ENCODE results near the gene C12orf76.
"Not testable (repeated sequence)": the region's sequence is repeated elsewhere in the genome, so short reads cannot be mapped to it uniquely, and the experiment has no call there.

The C12orf76 gene

DNA sequence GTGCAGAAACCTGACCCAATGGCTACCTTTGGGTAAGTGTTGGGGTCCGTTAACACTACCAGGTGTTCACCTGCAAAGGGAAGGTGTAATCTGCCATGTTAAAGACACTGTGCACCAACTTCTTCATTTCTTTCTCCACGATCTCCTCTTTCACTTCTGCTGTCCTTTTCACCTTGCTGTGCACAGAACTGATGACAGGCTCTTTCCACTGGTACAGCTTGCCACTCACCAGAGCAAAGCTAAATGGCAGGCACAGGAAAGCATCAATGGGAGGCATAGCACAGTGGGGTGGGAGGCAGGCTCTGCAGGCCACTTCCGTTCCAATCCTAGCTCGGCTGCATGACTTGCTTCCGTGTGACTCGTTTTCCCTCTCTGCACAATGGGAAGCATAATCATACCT lies 2.6 kb upstream of the C12orf76 start:
- TF ChIP-seq, protein P1, sequence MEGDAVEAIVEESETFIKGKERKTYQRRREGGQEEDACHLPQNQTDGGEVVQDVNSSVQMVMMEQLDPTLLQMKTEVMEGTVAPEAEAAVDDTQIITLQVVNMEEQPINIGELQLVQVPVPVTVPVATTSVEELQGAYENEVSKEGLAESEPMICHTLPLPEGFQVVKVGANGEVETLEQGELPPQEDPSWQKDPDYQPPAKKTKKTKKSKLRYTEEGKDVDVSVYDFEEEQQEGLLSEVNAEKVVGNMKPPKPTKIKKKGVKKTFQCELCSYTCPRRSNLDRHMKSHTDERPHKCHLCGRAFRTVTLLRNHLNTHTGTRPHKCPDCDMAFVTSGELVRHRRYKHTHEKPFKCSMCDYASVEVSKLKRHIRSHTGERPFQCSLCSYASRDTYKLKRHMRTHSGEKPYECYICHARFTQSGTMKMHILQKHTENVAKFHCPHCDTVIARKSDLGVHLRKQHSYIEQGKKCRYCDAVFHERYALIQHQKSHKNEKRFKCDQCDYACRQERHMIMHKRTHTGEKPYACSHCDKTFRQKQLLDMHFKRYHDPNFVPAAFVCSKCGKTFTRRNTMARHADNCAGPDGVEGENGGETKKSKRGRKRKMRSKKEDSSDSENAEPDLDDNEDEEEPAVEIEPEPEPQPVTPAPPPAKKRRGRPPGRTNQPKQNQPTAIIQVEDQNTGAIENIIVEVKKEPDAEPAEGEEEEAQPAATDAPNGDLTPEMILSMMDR (IDR thresholded peaks at IDR 0.05; ENCODE audit: low read length) = no peak
- no peak for TF ChIP-seq EZH2phosphoT487 (IDR thresholded peaks at IDR 0.05; ENCODE audit: low read length)
- no peak for TF ChIP-seq EZH2 (optimal IDR thresholded peaks at IDR 0.05; ENCODE audit: low read depth, low read length)
- DNase-seq = no peak
- H3K36me3 ChIP-seq (replicated peaks; ENCODE audit: insufficient read depth, low read length) = no peaks in the 10 kb centered on the region
- no peak overlapping the region for H2AFZ ChIP-seq (ENCODE audit: low read length)
- H3F3A ChIP-seq (ENCODE audit: insufficient read depth, low read length) = no peaks in the 10 kb centered on the region; the same call in 1 of the 2 replicates
- H3K9me3 ChIP-seq (replicated peaks; ENCODE audit: insufficient read depth, low read length) = no peaks in the 10 kb centered on the region
- no peaks in the 10 kb centered on the region for H3K9me2 ChIP-seq (replicated peaks; ENCODE audit: insufficient read depth, low read length)
- H3K4me2 ChIP-seq (ENCODE audit: low read depth, low read length) = no peak overlapping the region
- H4K20me1 ChIP-seq (ENCODE audit: insufficient read depth, low read length) = no peaks in the 10 kb centered on the region
- H3K27ac ChIP-seq (ENCODE audit: low read length) = no peak overlapping the region
- no peaks in the 10 kb centered on the region for H3K27me3 ChIP-seq (replicated peaks; ENCODE audit: insufficient read depth, low read length)
- peaks cover 20% of the 10 kb centered on the region for H3K79me2 ChIP-seq (ENCODE audit: low read length)
- no peaks in the 10 kb centered on the region; the same call in 1 of the 2 replicates for H3K4me1 ChIP-seq (ENCODE audit: low read length)
- H3K4me3 ChIP-seq (ENCODE audit: low read length) = no peak overlapping the region
- H3K9ac ChIP-seq (ENCODE audit: low read length) = no peak overlapping the region

DNA sequence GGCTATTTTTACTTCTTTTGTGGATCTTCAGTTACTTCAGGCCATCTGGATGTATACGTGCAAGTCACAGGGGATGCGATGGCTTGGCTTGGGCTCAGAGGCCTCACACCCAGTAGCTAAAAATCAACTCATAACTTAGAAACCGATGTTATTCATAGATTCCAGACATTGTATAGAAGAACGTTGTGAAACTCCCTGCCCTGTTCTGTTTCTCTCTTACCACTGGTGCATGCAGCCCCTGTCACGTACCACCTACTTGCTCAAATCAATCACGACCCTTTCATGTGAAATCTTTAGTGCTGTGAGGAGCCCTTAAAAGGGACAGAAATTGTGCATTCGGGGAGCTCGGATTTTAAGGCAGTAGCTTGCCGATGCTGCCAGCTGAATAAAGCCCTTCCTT lies 1.3 kb upstream of the C12orf76 start:
- not testable (repeated sequence) for H3K4me3 ChIP-seq (ENCODE audit: low read length); H2AFZ ChIP-seq (ENCODE audit: low read length); DNase-seq; H3K36me3 ChIP-seq (replicated peaks; ENCODE audit: insufficient read depth, low read length); H3K4me2 ChIP-seq (ENCODE audit: low read depth, low read length); H3F3A ChIP-seq (ENCODE audit: insufficient read depth, low read length); H3K9me2 ChIP-seq (replicated peaks; ENCODE audit: insufficient read depth, low read length); H3K4me1 ChIP-seq (ENCODE audit: low read length); H3K9ac ChIP-seq (ENCODE audit: low read length); H3K27me3 ChIP-seq (replicated peaks; ENCODE audit: insufficient read depth, low read length); H4K20me1 ChIP-seq (ENCODE audit: insufficient read depth, low read length); H3K9me3 ChIP-seq (replicated peaks; ENCODE audit: insufficient read depth, low read length)
- Histone ChIP-seq H3K79me2 (ENCODE audit: low read length) (peaks cover 20% of the 10 kb centered on the region), H3K27ac (ENCODE audit: low read length) (peak overlapping the region; percentile 91; the same call in 1 of the 2 replicates)

DNA sequence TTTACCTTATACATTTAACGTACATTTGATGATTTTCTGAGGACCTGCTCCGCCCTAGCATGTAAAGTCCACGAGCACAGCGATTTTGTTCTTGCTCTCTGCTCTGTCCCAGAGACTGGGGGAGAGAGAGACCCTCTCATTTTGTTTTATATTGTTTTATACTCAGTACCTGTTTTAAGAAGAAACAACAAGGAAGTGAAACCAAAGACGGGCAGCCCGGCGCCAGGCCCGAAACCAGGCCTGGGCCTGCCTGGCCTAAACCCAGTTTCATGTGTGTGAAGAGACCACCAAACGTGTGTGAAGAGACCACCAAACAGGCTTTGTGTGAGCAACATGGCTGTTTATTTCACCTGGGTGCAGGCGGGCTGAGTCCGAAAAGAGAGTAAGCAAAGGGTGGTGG lies 712 bp upstream of the C12orf76 start:
- Histone ChIP-seq H3K4me3 (ENCODE audit: low read length) (peak overlapping the region; percentile 78), H3K4me2 (ENCODE audit: low read depth, low read length) (peak overlapping the region; percentile 83), H3K9ac (ENCODE audit: low read length) (peak overlapping the region; percentile 71), H3K79me2 (ENCODE audit: low read length) (peaks cover 20% of the 10 kb centered on the region), H3K27ac (ENCODE audit: low read length) (peak overlapping the region; percentile 91), H2AFZ (ENCODE audit: low read length) (peak overlapping the region; percentile 80)
- peak; percentile 27 for DNase-seq
- not testable (repeated sequence) for H3K27me3 ChIP-seq (replicated peaks; ENCODE audit: insufficient read depth, low read length); H3F3A ChIP-seq (ENCODE audit: insufficient read depth, low read length); H3K9me3 ChIP-seq (replicated peaks; ENCODE audit: insufficient read depth, low read length); H4K20me1 ChIP-seq (ENCODE audit: insufficient read depth, low read length); H3K36me3 ChIP-seq (replicated peaks; ENCODE audit: insufficient read depth, low read length); H3K4me1 ChIP-seq (ENCODE audit: low read length); H3K9me2 ChIP-seq (replicated peaks; ENCODE audit: insufficient read depth, low read length)

DNA sequence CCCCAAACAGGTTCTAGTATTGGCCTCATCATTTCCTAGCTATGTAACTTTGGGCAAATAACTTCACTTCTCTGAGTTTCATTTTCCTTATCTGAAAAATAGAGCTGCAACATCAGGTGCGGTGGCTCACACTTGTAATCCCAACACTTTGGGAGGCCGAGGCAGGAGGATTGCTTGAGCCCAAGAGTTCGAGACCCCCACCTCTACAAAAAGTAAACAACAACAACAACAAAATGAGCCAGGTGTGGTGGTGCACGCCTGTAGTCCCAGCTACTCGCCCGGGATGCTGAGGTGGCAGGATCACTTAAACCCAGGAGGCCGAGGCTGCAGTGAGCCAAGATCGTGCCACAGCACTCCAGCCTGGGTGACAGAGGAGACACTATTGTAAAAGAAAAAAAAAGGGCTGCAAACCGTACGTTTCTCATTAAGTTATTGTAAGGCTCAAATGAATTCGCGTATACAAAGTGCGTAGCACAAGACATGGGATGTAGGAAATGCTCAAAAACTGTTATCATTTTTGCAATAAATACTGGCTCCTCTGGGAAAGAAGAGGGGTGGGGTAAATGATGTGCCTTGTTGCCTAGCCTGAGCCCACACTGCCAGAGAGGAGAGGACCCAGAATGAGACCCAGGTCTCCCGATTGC lies 903 bp downstream of the C12orf76 start:
- TF ChIP-seq EZH2phosphoT487 (IDR thresholded peaks at IDR 0.05; ENCODE audit: low read length) = no peak
- no peak for DNase-seq
- H4K20me1 ChIP-seq (ENCODE audit: insufficient read depth, low read length) = no peaks in the 10 kb centered on the region
- H3K9ac ChIP-seq (ENCODE audit: low read length) = peak overlapping the region; percentile 64; the same call in 1 of the 2 replicates
- no peaks in the 10 kb centered on the region for H3K9me3 ChIP-seq (replicated peaks; ENCODE audit: insufficient read depth, low read length)
- peak overlapping the region; percentile 78 for H3K4me3 ChIP-seq (ENCODE audit: low read length)
- H3K4me1 ChIP-seq (ENCODE audit: low read length) = no peaks in the 10 kb centered on the region
- peak overlapping the region; percentile 50; the same call in 1 of the 2 replicates for H3K4me2 ChIP-seq (ENCODE audit: low read depth, low read length)
- H3F3A ChIP-seq (ENCODE audit: insufficient read depth, low read length) = no peaks in the 10 kb centered on the region; the same call in 1 of the 2 replicates
- no peaks in the 10 kb centered on the region for H3K9me2 ChIP-seq (replicated peaks; ENCODE audit: insufficient read depth, low read length)
- no peaks in the 10 kb centered on the region for H3K27me3 ChIP-seq (replicated peaks; ENCODE audit: insufficient read depth, low read length)
- no peak overlapping the region for H3K27ac ChIP-seq (ENCODE audit: low read length)
- H3K79me2 ChIP-seq (ENCODE audit: low read length) = peaks cover 20% of the 10 kb centered on the region
- H2AFZ ChIP-seq (ENCODE audit: low read length) = no peak overlapping the region
- H3K36me3 ChIP-seq (replicated peaks; ENCODE audit: insufficient read depth, low read length) = no peaks in the 10 kb centered on the region
